MM.1S (cell line): ENCODE results near the gene C19orf25.

Experiments used
- DNase-seq: peaks from one replicate; pipeline ENCODE4 v3.0.0-alpha.2; 2015
- H2AFZ ChIP-seq: fragments of 300-600 bp; sonication (generic); 2 replicates; pipeline ENCODE4 v1.6.0; 2016; ENCODE audit warnings: antibody characterized with exemption, low read length
- H3F3A ChIP-seq: fragments of 300-600 bp; sonication (generic); 2 replicates; pipeline ENCODE4 v1.6.1; 2016; ENCODE audit warnings: mild to moderate bottlenecking, antibody characterized with exemption, low read length, moderate library complexity, mixed read lengths; ENCODE audit not compliant: insufficient read depth
- H3K27ac ChIP-seq: fragments of 300-600 bp; sonication (generic); 2 replicates; pipeline ENCODE4 v1.5.1; 2016; ENCODE audit warnings: mild to moderate bottlenecking, low read length
- H3K27me3 ChIP-seq: fragments of 300-600 bp; sonication (generic); replicated peaks from 2 replicates; pipeline ENCODE4 v1.6.0; 2016; ENCODE audit warnings: low read length; ENCODE audit not compliant: insufficient read depth
- H3K36me3 ChIP-seq: fragments of 300-600 bp; sonication (generic); replicated peaks from 2 replicates; pipeline ENCODE4 v1.6.1; 2016; ENCODE audit warnings: mild to moderate bottlenecking, low read length, mixed read lengths; ENCODE audit not compliant: insufficient read depth
- H3K4me1 ChIP-seq: fragments of 300-600 bp; sonication (generic); 2 replicates; pipeline ENCODE4 v1.6.1; 2016; ENCODE audit warnings: low read length, mixed read lengths
- H3K4me2 ChIP-seq: fragments of 300-600 bp; sonication (generic); 2 replicates; pipeline ENCODE4 v1.6.0; 2016; ENCODE audit warnings: low read depth, low read length
- H3K4me3 ChIP-seq: fragments of 300-600 bp; sonication (generic); 2 replicates; pipeline ENCODE4 v1.5.1; 2016; ENCODE audit warnings: low read length, mixed read lengths
- H3K79me2 ChIP-seq: fragments of 300-600 bp; sonication (generic); 2 replicates; pipeline ENCODE4 v1.6.1; 2016; ENCODE audit warnings: mixed run types, low read length, mixed read lengths
- H3K9ac ChIP-seq: fragments of 300-600 bp; sonication (generic); 2 replicates; pipeline ENCODE4 v1.6.1; 2016; ENCODE audit warnings: low read length, mixed read lengths
- H3K9me2 ChIP-seq: fragments of 300-600 bp; sonication (generic); replicated peaks from 2 replicates; pipeline ENCODE4 v1.6.1; 2016; ENCODE audit warnings: mild to moderate bottlenecking, low read length, mixed read lengths; ENCODE audit not compliant: insufficient read depth
- H3K9me3 ChIP-seq: fragments of 300-600 bp; sonication (generic); replicated peaks from 2 replicates; pipeline ENCODE4 v1.6.1; 2016; ENCODE audit warnings: mild to moderate bottlenecking, low read length, mixed read lengths; ENCODE audit not compliant: insufficient read depth
- H4K20me1 ChIP-seq: fragments of 300-600 bp; sonication (generic); 2 replicates; pipeline ENCODE4 v1.6.1; 2016; ENCODE audit warnings: mild to moderate bottlenecking, low read length, moderate library complexity, mixed read lengths; ENCODE audit not compliant: insufficient read depth
- EZH2 ChIP-seq: fragments of 300-600 bp; sonication (generic); optimal IDR thresholded peaks from 2 replicates; pipeline ENCODE3; 2017; ENCODE audit warnings: low read depth, mild to moderate bottlenecking, antibody characterized with exemption, low read length, mixed read lengths
- EZH2phosphoT487 ChIP-seq: fragments of 300-600 bp; sonication (generic); IDR thresholded peaks from 2 replicates; pipeline ENCODE4 v1.6.1; 2018; ENCODE audit warnings: antibody characterized with exemption, low read length
- TF ChIP-seq, protein P1 (sequence below): fragments of 300-600 bp; sonication (generic); IDR thresholded peaks from 2 replicates; pipeline ENCODE4 v1.5.1; 2016; ENCODE audit warnings: antibody characterized with exemption, low read length, mixed read lengths

The C19orf25 gene

DNA sequence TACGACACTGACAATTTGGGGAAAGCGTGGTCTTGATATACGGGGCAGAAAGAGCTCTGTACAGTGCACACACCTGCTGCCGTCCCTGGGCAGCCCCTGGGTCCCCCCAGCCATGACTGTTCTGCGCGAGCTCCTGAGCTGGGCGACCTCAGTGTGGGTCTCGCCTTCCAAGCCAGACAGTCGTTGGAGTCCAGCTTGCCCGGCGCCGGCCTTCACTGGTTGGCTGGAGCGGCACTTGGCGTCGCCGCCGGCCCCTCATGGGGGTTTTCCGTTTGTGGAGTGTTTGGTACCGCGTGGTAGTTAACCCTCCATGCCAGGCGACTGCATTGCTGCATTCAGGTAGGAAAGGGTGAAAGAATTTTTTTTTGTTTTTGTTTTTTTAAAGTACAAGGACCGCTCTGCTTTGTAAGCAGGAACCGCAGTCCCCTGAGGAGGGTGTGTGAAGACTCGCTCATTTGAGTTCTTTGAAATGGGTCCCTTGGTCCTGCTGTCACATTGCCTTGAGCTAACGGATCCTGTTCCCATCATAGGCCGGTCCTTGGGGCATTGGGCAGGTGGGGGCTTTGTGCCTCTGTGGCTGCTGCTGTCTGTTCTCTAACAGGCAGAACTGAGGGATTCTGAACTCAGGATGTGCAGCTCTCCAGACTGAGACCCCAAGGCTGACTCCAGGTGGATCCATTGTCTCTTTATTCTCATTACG, 51.6 kb downstream of the C19orf25 start:
- H3K4me1 ChIP-seq = no peaks in the 10 kb centered on the region
- 0 out of 2 replicates have a peak, but pooled peaks cover 3% of the 10 kb centered on the region for H4K20me1 ChIP-seq
- H3K4me2 ChIP-seq = no peak overlapping the region
- H3K27me3 ChIP-seq = no peaks in the 10 kb centered on the region
- no peak overlapping the region for H2AFZ ChIP-seq
- H3F3A ChIP-seq = peaks cover 4% of the 10 kb centered on the region; the same call in 1 of the 2 replicates
- no peaks in the 10 kb centered on the region for H3K9me2 ChIP-seq
- H3K4me3 ChIP-seq = no peak overlapping the region
- no peak overlapping the region for H3K9ac ChIP-seq
- no peak for DNase-seq
- peaks cover 68% of the 10 kb centered on the region for H3K79me2 ChIP-seq
- H3K27ac ChIP-seq = no peak overlapping the region
- H3K36me3 ChIP-seq = peaks cover 24% of the 10 kb centered on the region
- H3K9me3 ChIP-seq = no peaks in the 10 kb centered on the region
- TF ChIP-seq, protein P1, sequence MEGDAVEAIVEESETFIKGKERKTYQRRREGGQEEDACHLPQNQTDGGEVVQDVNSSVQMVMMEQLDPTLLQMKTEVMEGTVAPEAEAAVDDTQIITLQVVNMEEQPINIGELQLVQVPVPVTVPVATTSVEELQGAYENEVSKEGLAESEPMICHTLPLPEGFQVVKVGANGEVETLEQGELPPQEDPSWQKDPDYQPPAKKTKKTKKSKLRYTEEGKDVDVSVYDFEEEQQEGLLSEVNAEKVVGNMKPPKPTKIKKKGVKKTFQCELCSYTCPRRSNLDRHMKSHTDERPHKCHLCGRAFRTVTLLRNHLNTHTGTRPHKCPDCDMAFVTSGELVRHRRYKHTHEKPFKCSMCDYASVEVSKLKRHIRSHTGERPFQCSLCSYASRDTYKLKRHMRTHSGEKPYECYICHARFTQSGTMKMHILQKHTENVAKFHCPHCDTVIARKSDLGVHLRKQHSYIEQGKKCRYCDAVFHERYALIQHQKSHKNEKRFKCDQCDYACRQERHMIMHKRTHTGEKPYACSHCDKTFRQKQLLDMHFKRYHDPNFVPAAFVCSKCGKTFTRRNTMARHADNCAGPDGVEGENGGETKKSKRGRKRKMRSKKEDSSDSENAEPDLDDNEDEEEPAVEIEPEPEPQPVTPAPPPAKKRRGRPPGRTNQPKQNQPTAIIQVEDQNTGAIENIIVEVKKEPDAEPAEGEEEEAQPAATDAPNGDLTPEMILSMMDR = no peak
- TF ChIP-seq EZH2phosphoT487 = no peak
- TF ChIP-seq EZH2 = no peak

GRCh38 chr19:1426736-1427135, 52.3 kb downstream of the C19orf25 start:
- no peaks in the 10 kb centered on the region for H3K4me1 ChIP-seq
- H3K36me3 ChIP-seq = peaks cover 27% of the 10 kb centered on the region
- no peaks in the 10 kb centered on the region for H3K9me3 ChIP-seq
- no peak overlapping the region for H3K4me3 ChIP-seq
- no peak for DNase-seq
- H2AFZ ChIP-seq = no peak overlapping the region
- no peak overlapping the region for H3K27ac ChIP-seq
- peaks cover 4% of the 10 kb centered on the region; the same call in 1 of the 2 replicates for H3F3A ChIP-seq
- TF ChIP-seq EZH2phosphoT487 (no peak), EZH2 (no peak)
- TF ChIP-seq, protein P1 = no peak
- H3K79me2 ChIP-seq = peaks cover 68% of the 10 kb centered on the region
- no peak overlapping the region for H3K9ac ChIP-seq
- H4K20me1 ChIP-seq = 0 out of 2 replicates have a peak, but pooled peaks cover 7% of the 10 kb centered on the region
- no peak overlapping the region for H3K4me2 ChIP-seq
- no peaks in the 10 kb centered on the region for H3K9me2 ChIP-seq
- H3K27me3 ChIP-seq = no peaks in the 10 kb centered on the region

DNA sequence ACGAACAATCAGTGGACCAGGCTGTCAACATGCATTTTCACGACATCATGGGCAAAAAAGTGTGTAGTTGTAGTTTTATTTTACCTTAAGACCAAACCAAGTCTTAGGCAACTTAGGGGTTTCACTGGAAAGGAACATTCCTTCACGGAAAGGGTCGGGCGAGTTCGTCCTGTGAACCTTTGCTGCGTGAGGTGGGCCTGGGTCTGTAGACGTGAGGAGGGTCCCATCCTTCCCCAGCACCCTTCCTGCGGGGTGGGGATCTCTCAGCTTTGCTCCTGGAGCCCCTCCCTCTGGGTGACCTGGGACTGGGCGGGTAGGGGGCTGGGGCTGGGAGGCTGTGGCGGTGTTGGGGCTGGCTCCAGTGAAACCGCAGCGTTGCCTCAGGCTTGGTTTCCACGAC, 53.1 kb downstream of the C19orf25 start:
- Histone ChIP-seq H3K79me2 (peaks cover 73% of the 10 kb centered on the region), H3K9me2 (no peaks in the 10 kb centered on the region), H3K4me1 (no peaks in the 10 kb centered on the region), H3K4me2 (no peak overlapping the region), H3K27me3 (no peaks in the 10 kb centered on the region), H2AFZ (no peak overlapping the region), H3K4me3 (no peak overlapping the region), H4K20me1 (0 out of 2 replicates have a peak, but pooled peaks cover 7% of the 10 kb centered on the region), H3K9me3 (no peaks in the 10 kb centered on the region), H3K27ac (no peak overlapping the region), H3F3A (peaks cover 4% of the 10 kb centered on the region; the same call in 1 of the 2 replicates), H3K9ac (no peak overlapping the region), H3K36me3 (peaks cover 29% of the 10 kb centered on the region)
- no peak for DNase-seq
- TF ChIP-seq, protein P1 = no peak
- no peak for TF ChIP-seq EZH2
- TF ChIP-seq EZH2phosphoT487 = no peak
